Measurements from ENCODE around the gene RAB11A. TPM values are rescaled to one million over a fixed set of nuclear protein-coding genes. Genes with fewer than 3 reads are reported as not detected.

RAB11A gene
- total and polyA plus RNA-seq, 2 of the 13 experiments (the other 11 are each of a cell fraction or from before 2014, with no cell fraction given) = 161 to 162 TPM

GRCh38 chr15:65833501-65834205 lies 35.6 kb upstream of the RAB11A start:
- Histone ChIP-seq H3K4me2 (ENCODE audit: low read depth, low read length) (peak overlapping the region; percentile 95), H4K20me1 (ENCODE audit: insufficient read depth, low read length) (no peaks in the 10 kb centered on the region), H3K36me3 (replicated peaks in 1 of 2; ENCODE audit: control insufficient read depth in 1 of 2, insufficient read depth in 2 of 2, low read length in 2 of 2) (no peaks in the 10 kb centered on the region), H2AFZ (ENCODE audit: low read length) (no peak overlapping the region), H3K27ac (ENCODE audit: extremely low read length, insufficient read depth, low read length) (peak overlapping the region; percentile 100), H3K27me3 (ENCODE audit: control insufficient read depth in 1 of 2, insufficient read depth in 2 of 2, low read length in 2 of 2) (no peaks in the 10 kb centered on the region), H3K4me3 (replicated peaks in 1 of 3; ENCODE audit: insufficient read depth in 1 of 3, low read depth in 2 of 3, low read length in 3 of 3) (peak overlapping the region; percentile 3 to 74 (median 66); a peak in 5 of 6 replicates), H3K4me1 (ENCODE audit: insufficient read depth, low read length) (peaks cover 86% of the 10 kb centered on the region), H3K9ac (ENCODE audit: insufficient read depth, low read depth, low read length) (peak overlapping the region; percentile 91), H3K9me3 (ENCODE audit: low read length) (no peaks in the 10 kb centered on the region), H3K79me2 (ENCODE audit: insufficient read depth, low read length) (no peaks in the 10 kb centered on the region)
- BruUV-seq (replicated peaks) = no TSS peak
- peak; percentile 38; the same call in 1 of the 2 replicates for TF ChIP-seq HIC2 (CRISPR knock-in tag; IDR thresholded peaks at IDR 0.05; ENCODE audit: low read depth)
- 0 out of 2 replicates have a peak, but pooled peaks have one; percentile 13 for TF ChIP-seq SALL1 (CRISPR knock-in tag; IDR thresholded peaks at IDR 0.05)
- TF ChIP-seq ZNF292 (CRISPR knock-in tag; IDR thresholded peaks at IDR 0.05; ENCODE audit: borderline replicate concordance, low read depth) = peak; percentile 39; the same call in 1 of the 2 replicates
- no peak for TF ChIP-seq BCL3 (CRISPR knock-in tag; IDR thresholded peaks at IDR 0.05)
- TF ChIP-seq FOSL2 (CRISPR knock-in tag; IDR thresholded peaks at IDR 0.05) = 0 out of 2 replicates have a peak, but pooled peaks have one; percentile 23
- TF ChIP-seq MED1 (CRISPR knock-in tag; IDR thresholded peaks at IDR 0.05) = 0 out of 2 replicates have a peak, but pooled peaks have one; percentile 44
- TF ChIP-seq NKX3-1 (CRISPR knock-in tag; IDR thresholded peaks at IDR 0.05) = no peak
- in situ Hi-C loops (cut with HindIII; ENCODE audit: extremely low pct_ligation_motif_present, low pct_unique_long_range_greater_than_20kb) = no loop called here
- intact Hi-C loops (cut with micrococcal nuclease; ENCODE audit: unreplicated experiment) = loop anchor here (2.0 kb wide), 1 partner anchor 195 kb away; no protein-coding TSS in a partner anchor
- FAIRE-seq = no peak
- ChIA-PET CTCF (ENCODE audit: low intra/inter-chr PET ratio, low total read pairs) (interaction anchor here (2.1 kb wide), 1 partner anchor 47 kb away, joined by 5 read pairs; no protein-coding TSS in a partner anchor), POLR2A (interaction anchor here (0.9 to 2.8 kb wide), 20 partner anchors 9 to 529 kb away, joined by 3 to 37 read pairs (median 4); partner anchors contain the start of genes DENND4A, INTS14, RAB11A and RNU5B-1)
- WGBS (ENCODE audit: low lambda C conversion rate) = 21% methylated on average over 4 of the region's 4 CpGs
- no peak for ATAC-seq
- peak; percentile 29 for DNase-seq (ENCODE audit: low spot score)

Data from HepG2 (cell line).